ENCODE results near the gene GRID2.

DNA sequence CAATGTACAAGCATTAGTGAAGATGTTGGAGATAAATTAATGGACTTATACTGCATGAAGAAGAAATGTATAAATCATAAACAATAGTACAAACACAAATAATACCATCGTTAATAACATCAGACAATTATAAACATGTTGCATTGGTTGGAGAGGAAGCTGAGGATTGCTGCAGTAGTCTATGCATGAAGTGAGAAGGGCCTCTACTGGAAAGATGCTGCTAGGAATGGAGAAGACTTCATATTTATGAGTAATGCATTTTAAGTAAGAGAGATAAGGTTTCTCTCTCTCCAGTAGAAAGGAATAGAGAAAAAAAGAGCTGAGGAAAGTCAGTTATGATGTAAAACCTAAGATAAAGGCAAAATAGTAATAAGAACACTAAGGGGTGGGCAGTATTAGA is 247.8 kb downstream of the GRID2 start:
- TF ChIP-seq, protein P1, sequence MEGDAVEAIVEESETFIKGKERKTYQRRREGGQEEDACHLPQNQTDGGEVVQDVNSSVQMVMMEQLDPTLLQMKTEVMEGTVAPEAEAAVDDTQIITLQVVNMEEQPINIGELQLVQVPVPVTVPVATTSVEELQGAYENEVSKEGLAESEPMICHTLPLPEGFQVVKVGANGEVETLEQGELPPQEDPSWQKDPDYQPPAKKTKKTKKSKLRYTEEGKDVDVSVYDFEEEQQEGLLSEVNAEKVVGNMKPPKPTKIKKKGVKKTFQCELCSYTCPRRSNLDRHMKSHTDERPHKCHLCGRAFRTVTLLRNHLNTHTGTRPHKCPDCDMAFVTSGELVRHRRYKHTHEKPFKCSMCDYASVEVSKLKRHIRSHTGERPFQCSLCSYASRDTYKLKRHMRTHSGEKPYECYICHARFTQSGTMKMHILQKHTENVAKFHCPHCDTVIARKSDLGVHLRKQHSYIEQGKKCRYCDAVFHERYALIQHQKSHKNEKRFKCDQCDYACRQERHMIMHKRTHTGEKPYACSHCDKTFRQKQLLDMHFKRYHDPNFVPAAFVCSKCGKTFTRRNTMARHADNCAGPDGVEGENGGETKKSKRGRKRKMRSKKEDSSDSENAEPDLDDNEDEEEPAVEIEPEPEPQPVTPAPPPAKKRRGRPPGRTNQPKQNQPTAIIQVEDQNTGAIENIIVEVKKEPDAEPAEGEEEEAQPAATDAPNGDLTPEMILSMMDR (IDR thresholded peaks at IDR 0.05), result no peak
- TF ChIP-seq POLR2A (IDR thresholded peaks at IDR 0.05) (no peak), EP300 (IDR thresholded peaks at IDR 0.05) (no peak), POLR2AphosphoS5 (IDR thresholded peaks at IDR 0.05) (no peak)

Measured in upper lobe of left lung (tissue), 4 donors.